ENCODE data around the gene SDC4.
"Not testable (repeated sequence)": the region's sequence is repeated elsewhere in the genome, so short reads cannot be mapped to it uniquely, and the experiment has no call there.

The SDC4 gene

GRCh38 chr20:45359406-45360148 is 11.4 kb upstream of the SDC4 start:
- no peak for DNase-seq
- H3K36me3 Mint-ChIP-seq: no peaks in the 10 kb centered on the region
- peaks cover 54% of the 10 kb centered on the region for H3K4me1 Mint-ChIP-seq
- no peaks in the 10 kb centered on the region for H3K9me3 Mint-ChIP-seq
- no peak overlapping the region for H3K27ac Mint-ChIP-seq
- no peak overlapping the region for H3K4me3 Mint-ChIP-seq
- no peaks in the 10 kb centered on the region for H3K27me3 Mint-ChIP-seq
- CTCF ChIA-PET: interaction anchor here (1.2 to 20.1 kb wide), 5 partner anchors 14 to 91 kb away, joined by 3 to 382 read pairs (median 10); no protein-coding TSS in a partner anchor

DNA sequence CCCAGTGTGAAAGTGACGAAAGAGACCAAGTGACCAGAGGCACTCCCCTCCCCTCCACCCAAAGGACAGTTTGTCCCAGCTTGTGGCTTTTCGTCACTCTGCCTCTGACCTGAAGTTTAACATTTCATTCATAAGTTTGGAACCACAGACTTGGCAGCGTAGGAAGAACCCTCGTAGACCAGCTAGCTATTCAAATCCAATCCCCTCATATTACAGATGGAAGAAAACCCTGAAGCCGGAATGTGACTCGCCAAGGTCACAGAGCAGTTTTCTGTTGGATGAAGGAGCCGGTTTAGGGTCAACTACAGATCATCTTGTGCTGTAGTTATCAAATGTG is 10.8 kb upstream of the SDC4 start:
- CTCF ChIA-PET: interaction anchor here (1.2 to 20.1 kb wide), 4 partner anchors 15 to 92 kb away, joined by 3 to 382 read pairs (median 14); no protein-coding TSS in a partner anchor

GRCh38 chr20:45358282-45359068 is 10.3 kb upstream of the SDC4 start:
- Mint-ChIP-seq H3K36me3 (no peaks in the 10 kb centered on the region), H3K9me3 (no peaks in the 10 kb centered on the region), H3K27me3 (no peaks in the 10 kb centered on the region), H3K27ac (no peak overlapping the region), H3K4me1 (peaks cover 58% of the 10 kb centered on the region), H3K4me3 (no peak overlapping the region)
- CTCF ChIA-PET: interaction anchor here (1.2 to 20.1 kb wide), 4 partner anchors 12 to 75 kb away, joined by 3 to 382 read pairs (median 6); no protein-coding TSS in a partner anchor
- DNase-seq: no peak

More for the DNA sequence above, 10.8 kb upstream of the SDC4 start:
- no peak overlapping the region for H3K27ac Mint-ChIP-seq
- no peaks in the 10 kb centered on the region for H3K9me3 Mint-ChIP-seq
- peaks cover 57% of the 10 kb centered on the region for H3K4me1 Mint-ChIP-seq
- no peak for DNase-seq
- no peak overlapping the region for H3K4me3 Mint-ChIP-seq
- H3K27me3 Mint-ChIP-seq: no peaks in the 10 kb centered on the region
- H3K36me3 Mint-ChIP-seq: no peaks in the 10 kb centered on the region

- no peak for DNase-seq
- peaks cover 53% of the 10 kb centered on the region for H3K4me1 Mint-ChIP-seq
- H3K27me3 Mint-ChIP-seq: no peaks in the 10 kb centered on the region
- H3K9me3 Mint-ChIP-seq: no peaks in the 10 kb centered on the region
- CTCF ChIA-PET: interaction anchor here (0.7 to 1.6 kb wide), 2 partner anchors 33 to 61 kb away, joined by 3 to 4 read pairs; no protein-coding TSS in a partner anchor
- H3K4me3 Mint-ChIP-seq: no peak overlapping the region
- peak overlapping the region; percentile 66 for H3K27ac Mint-ChIP-seq
- no peaks in the 10 kb centered on the region for H3K36me3 Mint-ChIP-seq
Observed at GRCh38 chr20:45355209-45356084, 7.2 kb upstream of the SDC4 start.

DNA sequence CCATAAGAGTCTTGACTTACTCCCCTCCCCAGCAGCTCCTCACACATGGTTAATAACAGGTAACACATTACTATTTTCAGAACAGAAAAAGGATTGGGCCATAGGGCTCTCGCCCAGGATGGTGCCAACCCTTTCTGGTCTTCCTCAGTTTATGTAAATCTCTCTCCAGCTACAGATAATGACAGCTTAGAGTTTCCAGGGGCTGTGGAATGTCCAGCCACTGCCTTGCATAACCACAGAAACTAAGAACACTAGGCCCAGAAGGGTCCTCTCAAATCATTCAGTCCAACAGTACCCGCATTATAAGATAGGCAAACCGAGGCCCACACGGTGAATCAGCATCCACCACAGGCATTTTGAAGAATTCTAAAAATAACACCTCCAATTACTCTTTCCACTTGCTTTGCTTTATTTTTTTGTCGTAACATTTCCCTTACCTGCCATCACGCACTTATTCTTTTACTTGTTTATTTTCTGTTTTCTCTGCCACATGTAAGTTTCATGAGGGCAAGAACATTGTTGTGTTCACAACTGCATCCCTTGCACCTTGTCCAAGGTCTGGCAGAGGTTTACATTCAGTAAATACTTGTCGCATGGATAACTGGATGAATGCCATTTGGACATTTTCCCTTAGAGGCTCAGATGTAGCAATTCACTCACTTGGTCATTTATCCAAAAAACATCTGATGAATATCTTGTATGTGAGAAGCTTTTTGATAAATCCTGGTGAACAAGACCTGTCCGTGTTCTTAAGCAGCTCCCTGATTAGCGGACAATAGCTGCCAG is 6.4 kb upstream of the SDC4 start:
- Mint-ChIP-seq H3K4me3 (no peak overlapping the region), H3K4me1 (peaks cover 53% of the 10 kb centered on the region), H3K27me3 (peaks cover 3% of the 10 kb centered on the region), H3K27ac (no peak overlapping the region), H3K36me3 (no peaks in the 10 kb centered on the region), H3K9me3 (no peaks in the 10 kb centered on the region)
- DNase-seq: no peak
- CTCF ChIA-PET: interaction anchor here (0.6 to 1.8 kb wide), 4 partner anchors 45 to 93 kb away, joined by 3 to 10 read pairs (median 4); no protein-coding TSS in a partner anchor

- H3K27me3 Mint-ChIP-seq: peaks cover 5% of the 10 kb centered on the region
- H3K36me3 Mint-ChIP-seq: no peaks in the 10 kb centered on the region
- no peaks in the 10 kb centered on the region for H3K9me3 Mint-ChIP-seq
- H3K4me1 Mint-ChIP-seq: peaks cover 52% of the 10 kb centered on the region
- CTCF ChIA-PET: interaction anchor here (0.6 to 1.8 kb wide), 3 partner anchors 44 to 94 kb away, joined by 3 to 10 read pairs (median 4); no protein-coding TSS in a partner anchor
- no peak for DNase-seq
- no peak overlapping the region for H3K27ac Mint-ChIP-seq
- H3K4me3 Mint-ChIP-seq: no peak overlapping the region
Observed at GRCh38 chr20:45353746-45354145, 5.5 kb upstream of the SDC4 start.

DNA sequence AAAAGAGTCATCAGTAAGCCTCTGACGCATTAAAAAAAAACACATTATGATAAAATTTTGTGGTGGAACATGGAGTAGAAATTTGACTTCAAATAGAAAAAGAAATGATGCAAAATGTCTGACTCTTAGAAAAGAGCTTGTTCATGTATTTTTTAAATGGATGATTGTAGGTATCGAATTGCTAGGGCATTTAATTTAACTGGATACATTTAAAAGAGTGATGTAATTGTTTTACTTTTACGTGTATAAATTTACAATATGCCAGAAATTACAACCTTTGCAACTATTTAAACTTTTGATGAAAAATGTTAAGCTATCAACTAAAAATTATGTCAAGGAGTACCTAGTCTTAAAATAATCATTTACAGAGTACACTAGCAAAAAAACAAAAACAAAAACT is 4.5 kb upstream of the SDC4 start:
- no peak for DNase-seq
- no peak overlapping the region for H3K27ac Mint-ChIP-seq
- no peaks in the 10 kb centered on the region for H3K9me3 Mint-ChIP-seq
- CTCF ChIA-PET: interaction anchor here (0.7 to 1.8 kb wide), 6 partner anchors 32 to 97 kb away, joined by 3 to 10 read pairs (median 4); no protein-coding TSS in a partner anchor
- H3K36me3 Mint-ChIP-seq: no peaks in the 10 kb centered on the region
- peaks cover 14% of the 10 kb centered on the region for H3K27me3 Mint-ChIP-seq
- peaks cover 44% of the 10 kb centered on the region for H3K4me1 Mint-ChIP-seq
- H3K4me3 Mint-ChIP-seq: no peak overlapping the region

GRCh38 chr20:45350795-45351194 is 2.6 kb upstream of the SDC4 start:
- not testable (repeated sequence) for H3K36me3 Mint-ChIP-seq, H3K4me3 Mint-ChIP-seq, H3K9me3 Mint-ChIP-seq, H3K27ac Mint-ChIP-seq, DNase-seq
- H3K27me3 Mint-ChIP-seq: peaks cover 29% of the 10 kb centered on the region
- H3K4me1 Mint-ChIP-seq: peaks cover 48% of the 10 kb centered on the region
- CTCF ChIA-PET: interaction anchor here (1.0 to 1.1 kb wide), 2 partner anchors 22 to 438 kb away, joined by 3 to 4 read pairs; no protein-coding TSS in a partner anchor

DNA sequence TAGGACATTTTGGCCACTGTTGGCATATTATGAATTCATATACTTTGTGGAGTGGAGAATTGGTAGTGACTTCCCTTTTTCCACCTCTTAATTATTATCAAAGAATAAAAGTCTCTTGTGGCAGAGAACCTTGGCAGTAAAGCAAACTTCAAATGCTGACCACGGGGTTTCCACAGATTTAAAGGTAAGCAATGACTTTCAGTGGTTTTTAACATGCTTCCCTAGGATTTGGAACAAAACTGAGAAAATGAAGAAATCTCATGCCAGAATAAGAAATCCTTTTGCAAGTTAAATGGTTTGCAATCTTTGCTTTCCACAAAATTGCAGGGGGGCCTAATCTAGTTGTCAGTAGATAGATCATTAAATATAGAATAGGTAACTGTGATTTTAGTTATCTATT is 2.0 kb upstream of the SDC4 start:
- Mint-ChIP-seq H3K4me3 (no peak overlapping the region), H3K4me1 (peaks cover 44% of the 10 kb centered on the region), H3K27ac (no peak overlapping the region), H3K9me3 (no peaks in the 10 kb centered on the region), H3K27me3 (peaks cover 34% of the 10 kb centered on the region), H3K36me3 (peaks cover 2% of the 10 kb centered on the region)
- CTCF ChIA-PET: no interaction called here
- DNase-seq: no peak

- CTCF ChIA-PET: interaction anchor here (0.8 to 3.5 kb wide), 7 partner anchors 11 to 90 kb away, joined by 3 to 16 read pairs (median 5); no protein-coding TSS in a partner anchor
- peaks cover 38% of the 10 kb centered on the region for H3K27me3 Mint-ChIP-seq
Observed at GRCh38 chr20:45347297-45347935, 808 bp downstream of the SDC4 start.

DNA sequence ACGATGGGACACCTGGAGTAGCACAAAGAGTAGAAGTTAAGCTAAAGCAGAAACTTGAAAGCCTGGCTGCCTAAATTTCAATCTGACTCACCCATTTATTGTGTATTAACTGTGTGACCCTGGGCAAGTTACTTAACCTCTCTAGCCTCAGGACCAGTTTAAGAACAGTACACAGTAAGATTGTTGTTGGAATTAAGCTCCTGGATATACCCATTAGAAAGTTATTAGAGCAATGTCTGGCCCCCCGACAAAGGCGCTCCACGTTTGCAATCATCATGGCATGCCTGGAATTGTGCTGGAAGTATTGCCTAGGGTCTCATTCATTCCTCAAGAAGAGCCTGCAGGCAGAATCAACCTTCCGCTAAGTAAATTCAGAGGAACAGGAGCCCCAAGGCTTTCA is 1.4 kb downstream of the SDC4 start:
- CTCF ChIA-PET: interaction anchor here (0.7 to 3.5 kb wide), 8 partner anchors 11 to 90 kb away, joined by 3 to 16 read pairs (median 4); no protein-coding TSS in a partner anchor
- Mint-ChIP-seq H3K27me3 (peaks cover 38% of the 10 kb centered on the region), H3K27ac (no peak overlapping the region), H3K9me3 (no peaks in the 10 kb centered on the region), H3K36me3 (peaks cover 2% of the 10 kb centered on the region), H3K4me3 (peak overlapping the region; percentile 77), H3K4me1 (peaks cover 22% of the 10 kb centered on the region)
- no peak for DNase-seq

More at GRCh38 chr20:45347297-45347935, 808 bp downstream of the SDC4 start:
- Mint-ChIP-seq H3K4me3 (peak overlapping the region; percentile 77), H3K27ac (no peak overlapping the region), H3K4me1 (peaks cover 22% of the 10 kb centered on the region), H3K9me3 (no peaks in the 10 kb centered on the region), H3K36me3 (peaks cover 2% of the 10 kb centered on the region)
- DNase-seq: no peak

DNA sequence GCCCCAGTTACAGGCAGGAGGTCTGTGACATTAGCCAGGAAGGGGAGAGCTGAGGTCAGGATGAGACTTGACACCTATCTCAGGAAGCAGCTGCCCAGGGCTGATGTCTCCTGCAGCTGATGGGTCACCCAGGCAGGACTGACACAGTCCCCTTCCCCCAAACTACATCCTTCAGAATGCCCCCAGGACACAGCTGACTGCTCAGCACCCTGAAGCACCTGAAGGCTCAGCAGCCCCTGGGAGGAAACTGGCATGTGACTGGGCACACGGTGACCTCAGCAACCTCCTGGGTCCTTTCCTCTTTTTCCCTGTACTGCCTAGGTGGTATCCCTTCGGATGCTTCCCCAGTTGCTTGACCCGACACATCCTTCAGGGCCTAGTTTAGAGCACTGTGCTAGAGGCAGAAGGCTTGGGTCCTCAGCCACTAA is 1.9 kb downstream of the SDC4 start:
- Mint-ChIP-seq H3K4me1 (peaks cover 22% of the 10 kb centered on the region), H3K27ac (no peak overlapping the region), H3K4me3 (no peak overlapping the region), H3K36me3 (peaks cover 2% of the 10 kb centered on the region), H3K27me3 (peaks cover 38% of the 10 kb centered on the region), H3K9me3 (no peaks in the 10 kb centered on the region)
- no peak for DNase-seq
- CTCF ChIA-PET: interaction anchor here (0.7 to 3.5 kb wide), 5 partner anchors 12 to 91 kb away, joined by 3 to 16 read pairs (median 3); no protein-coding TSS in a partner anchor
